Adrenal gland (tissue), 5 donors: ENCODE results near the gene FGD5.

Experiments
- CTCF ChIP-seq, 6 experiments: fragments of 450-650 bp in 4 of 6; fragments of 200-600 bp in 2 of 6; sonication (generic) in 1 of 6; IDR thresholded peaks; 1 replicate in 5 of 6; 2 replicates in 1 of 6; pipeline versions ENCODE4 v1.5.1 to v1.8.0; 2016 to 2021; ENCODE audit warnings: antibody characterized with exemption in 6 of 6, mild to moderate bottlenecking in 2 of 6, moderate library complexity in 1 of 6
- POLR2A ChIP-seq, 2 donors: fragments of 450-650 bp; IDR thresholded peaks; one replicate each; pipeline ENCODE4 v1.6.1; 2017; ENCODE audit warnings: antibody characterized with exemption in 2 of 2, mild to moderate bottlenecking in 2 of 2, moderate library complexity in 1 of 2
- donor health status: DM: no; HTN: no; CAD: no.

GRCh38 chr3:14822134-14822533 lies 3.4 kb downstream of the FGD5 start:
- TF ChIP-seq POLR2A (IDR thresholded peaks at IDR 0.05) (no peak), CTCF (IDR thresholded peaks at IDR 0.05) (no peak)
